GM12878 (cell line): Measurements from ENCODE around the gene CCNY. TPM values are rescaled to one million over a fixed set of nuclear protein-coding genes. Genes with fewer than 3 reads are reported as not detected.

Experiments used
- ATAC-seq: fragments of 200-7000 bp; cut with Tn5 transposase; 3 replicates; pipeline ENCODE4 v1.9.1; 2020; ENCODE audit warnings: mild to moderate bottlenecking, moderate library complexity
- BruUV-seq: library from RNA; stranded (reverse); fragments of 400-500 nt; replicated peaks from 2 replicates; lab custom pipeline; 2021; lab: Mats Ljungman, UMichigan
- CTCF ChIA-PET: fragments of 300-600 bp; sonication (Branson Sonifier 250); formaldehyde crosslinking; extraction: SDS; loops from one replicate; lab custom pipeline; 2021; ENCODE audit warnings: inconsistent platforms; lab: Yijun Ruan, JAX
- POLR2A ChIA-PET: fragments of 350-600 bp; formaldehyde crosslinking; extraction: SDS; loops from one replicate; lab custom pipeline; 2021; ENCODE audit warnings: inconsistent platforms; lab: Charles Lee
- RAD21 ChIA-PET: fragments of 300-600 bp; sonication (Branson Sonifier 250); formaldehyde crosslinking; loops from one replicate; lab custom pipeline; 2023; ENCODE audit warnings: antibody characterized with exemption; ENCODE audit not compliant: unreplicated experiment; lab: Charles Lee
- SMC1A ChIA-PET: fragments of 300-600 bp; sonication (Branson Sonifier 250); formaldehyde crosslinking; loops from one replicate; lab custom pipeline; 2023; ENCODE audit not compliant: unreplicated experiment, uncharacterized antibody; lab: Charles Lee
- DNase-seq: peaks from one replicate; pipeline ENCODE4 v3.0.0-alpha.2; 2011; ENCODE audit warnings: low read depth, low spot score
- FAIRE-seq: peaks from 3 replicates; lab custom pipeline; 2011; peaks lifted over from hg19 to GRCh38; lab: Jason Lieb, UNC
- H2AFZ ChIP-seq: 2 replicates; pipeline ENCODE4 v1.6.0; 2011; ENCODE audit warnings: low read depth, low read length, control low read depth; ENCODE audit not compliant: control insufficient read depth
- H3K27ac ChIP-seq: 2 replicates; pipeline ENCODE4 v1.5.1; 2011; ENCODE audit warnings: control low read depth; ENCODE audit not compliant: control insufficient read depth, insufficient read depth
- H3K27me3 ChIP-seq, 2 experiments: replicated peaks in 1 of 2; 2 replicates each; pipeline versions ENCODE4 v1.6.0 to v1.6.1; 2011; ENCODE audit warnings: low read length in 1 of 2; ENCODE audit not compliant: control insufficient read depth in 2 of 2, insufficient read depth in 2 of 2
- H3K36me3 ChIP-seq, 2 experiments: 2 replicates each; pipeline ENCODE4 v1.5.1; 2011; ENCODE audit warnings: low read length in 1 of 2; ENCODE audit not compliant: control insufficient read depth in 2 of 2, insufficient read depth in 2 of 2
- H3K4me1 ChIP-seq: 2 replicates; pipeline ENCODE4 v1.6.1; 2011; ENCODE audit warnings: mild to moderate bottlenecking, low read length, moderate library complexity, mixed read lengths; ENCODE audit not compliant: control insufficient read depth, insufficient read depth
- H3K4me2 ChIP-seq: 2 replicates; pipeline ENCODE4 v1.6.0; 2011; ENCODE audit warnings: control low read depth; ENCODE audit not compliant: control insufficient read depth, insufficient read depth
- H3K4me3 ChIP-seq: fragments of 200-600 bp; sonication (generic); 2 replicates; pipeline ENCODE4 v1.5.1; 2016
- H3K79me2 ChIP-seq: 2 replicates; pipeline ENCODE4 v1.6.0; 2011; ENCODE audit warnings: low read length; ENCODE audit not compliant: control insufficient read depth, insufficient read depth
- H3K9ac ChIP-seq: 2 replicates; pipeline ENCODE4 v1.8.0; 2011; ENCODE audit warnings: low read length, control low read depth, mixed read lengths; ENCODE audit not compliant: control insufficient read depth, insufficient read depth
- H3K9me3 ChIP-seq: replicated peaks from 3 replicates; pipeline ENCODE4 v1.5.1; 2011; ENCODE audit warnings: mild to moderate bottlenecking, low read length; ENCODE audit not compliant: control insufficient read depth, insufficient read depth
- H4K20me1 ChIP-seq: 2 replicates; pipeline ENCODE4 v1.6.0; 2011; ENCODE audit not compliant: control insufficient read depth, insufficient read depth
- BRCA1 ChIP-seq: IDR thresholded peaks from 2 replicates; pipeline ENCODE4 v1.6.1; 2011; ENCODE audit warnings: low read depth, low read length, improper control_type of control experiment
- KDM1A ChIP-seq: fragments of 200-600 bp; sonication (generic); IDR thresholded peaks from 2 replicates; pipeline ENCODE4 v1.6.1; 2016; ENCODE audit warnings: borderline replicate concordance
- LARP7 ChIP-seq: fragments of 450-650 bp; IDR thresholded peaks from 2 replicates; pipeline ENCODE4 v1.6.1; 2017; ENCODE audit warnings: mild to moderate bottlenecking
- PAX8 ChIP-seq: fragments of 450-650 bp; IDR thresholded peaks from 2 replicates; pipeline ENCODE4 v1.6.1; 2017; ENCODE audit warnings: mild to moderate bottlenecking, moderate library complexity
- POLR2AphosphoS5 ChIP-seq: IDR thresholded peaks from 2 replicates; pipeline ENCODE4 v1.6.1; 2011; ENCODE audit warnings: mild to moderate bottlenecking, low read length, inconsistent platforms
- SRF ChIP-seq, 2 experiments: IDR thresholded peaks; 2 replicates each; pipeline ENCODE4 v1.6.1; 2011; ENCODE audit warnings: low read depth in 2 of 2, low read length in 2 of 2, mild to moderate bottlenecking in 1 of 2, moderate library complexity in 1 of 2
- TBL1XR1 ChIP-seq: IDR thresholded peaks from 2 replicates; pipeline ENCODE4 v1.6.1; 2012; ENCODE audit warnings: low read depth, low read length, improper control_type of control experiment
- ZNF274 ChIP-seq: IDR thresholded peaks from one replicate; pipeline ENCODE4 v1.8.0; 2011; ENCODE audit not compliant: insufficient read length, insufficient read depth
- WGBS: methylation state at CpG from one replicate; pipeline ENCODE4 v1.1.6; 2016; ENCODE audit warnings: low lambda C conversion rate; ENCODE audit not compliant: insufficient replicate concordance, insufficient coverage; ENCODE audit errors: missing lambda C conversion rate; 5-methylcytosine and 5-hydroxymethylcytosine counted together
- in situ Hi-C: fragments of 300-500 bp; cut with MboI; formaldehyde crosslinking; loops from 9 replicates; pipeline ENCODE4 v1.14.3; 2018; ENCODE audit warnings: mixed read lengths
- intact Hi-C: fragments of 100-400 bp; cut with micrococcal nuclease; formaldehyde crosslinking; loops from one replicate; pipeline ENCODE4 v1.14.2; 2022; ENCODE audit not compliant: unreplicated experiment
- polyA plus RNA-seq, 11 experiments: library from polyadenylated mRNA; depleted of rRNA in 4 of 11; unstranded in 6 of 11; stranded (reverse) in 5 of 11; fragments of >200 nt; fragmentation: Nextera tagmentation in 4 of 11; fragmentation: Illumina TruSeq in 1 of 11; extraction: Ambion mirVana in 4 of 11; extraction: Trizol in 1 of 11; gene quantifications; 1 replicate in 1 of 11; 2 replicates in 10 of 11; pipeline versions ENCODE4 v1.2.1 to v1.2.3, GENCODE V29; 2011 to 2016; ENCODE audit warnings: inconsistent platforms in 2 of 11, missing spikeins in 2 of 11, low read depth in 1 of 11
- total RNA-seq, 4 experiments: library from RNA; depleted of rRNA in 3 of 4; stranded (reverse); fragments of >200 nt in 3 of 4; fragmentation: Illumina TruSeq in 1 of 4; extraction: Trizol in 1 of 4; gene quantifications; 2 replicates each; pipeline versions ENCODE4 v1.2.1 to v1.2.3, GENCODE V29; 2013 to 2021
- TF ChIP-seq, protein P1 (sequence below): IDR thresholded peaks from 2 replicates; pipeline ENCODE4 v1.6.1; 2011; ENCODE audit warnings: low read depth, low read length, improper control_type of control experiment, borderline replicate concordance
- TF ChIP-seq, protein P2 (sequence below): fragments of 450-650 bp; IDR thresholded peaks from 2 replicates; pipeline ENCODE4 v1.6.1; 2017; ENCODE audit warnings: mild to moderate bottlenecking, moderate library complexity
- TF ChIP-seq, protein P3 (sequence below): IDR thresholded peaks from 2 replicates; pipeline ENCODE4 v1.6.1; 2011; ENCODE audit warnings: mild to moderate bottlenecking, low read depth, low read length, moderate library complexity; ENCODE audit not compliant: insufficient replicate concordance

Gene CCNY
- total and polyA plus RNA-seq, 10 of the 15 experiments (the other 5 are each of a cell fraction or from before 2014, with no cell fraction given): 3.6 to 50.0 (median 26.1) TPM

DNA sequence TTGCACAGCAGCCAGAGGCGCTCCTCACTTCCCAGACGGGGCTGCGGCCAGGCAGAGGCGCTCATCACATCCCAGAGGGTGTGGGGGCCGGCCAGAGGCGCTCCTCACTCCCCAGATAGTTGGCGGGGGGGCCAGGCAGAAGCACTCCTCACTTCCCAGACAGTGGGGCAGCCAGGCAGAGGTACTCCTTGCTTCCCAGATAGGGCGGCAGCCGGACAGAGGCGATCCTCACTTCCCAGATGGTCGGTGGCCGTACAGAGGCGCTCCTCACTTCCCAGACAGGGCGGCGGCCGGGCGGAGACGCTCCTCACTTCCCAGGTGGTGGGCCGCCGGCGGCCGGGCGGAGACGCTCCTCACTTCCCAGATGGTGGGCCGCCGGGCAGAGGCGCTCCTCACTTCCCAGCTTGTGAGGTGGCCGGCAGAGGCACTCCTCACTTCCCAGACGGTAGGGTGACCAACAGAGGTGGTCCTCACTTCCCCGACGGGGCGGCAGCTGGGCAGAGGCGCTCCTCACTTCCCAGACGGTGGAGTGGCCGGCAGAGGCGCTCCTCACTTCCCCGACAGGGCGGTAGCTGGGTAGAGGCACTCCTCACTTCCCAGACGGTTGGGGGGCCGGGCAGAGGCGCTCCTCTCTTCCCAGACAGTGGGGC is 26.5 kb downstream of the CCNY start:
- H3K9ac ChIP-seq: no peak overlapping the region
- RAD21 ChIA-PET: no interaction called here
- H3K9me3 ChIP-seq: no peaks in the 10 kb centered on the region
- POLR2A ChIA-PET: no interaction called here
- no peak overlapping the region for H3K27ac ChIP-seq
- FAIRE-seq: no peak
- in situ Hi-C loops (no loop called here), intact Hi-C loops (no loop called here)
- no peaks in the 10 kb centered on the region for H4K20me1 ChIP-seq
- 96% methylated on average over 39 of the region's 41 CpGs for WGBS
- ATAC-seq: no peak
- H3K79me2 ChIP-seq: peaks cover 22% of the 10 kb centered on the region
- BruUV-seq: no TSS peak
- H3K4me2 ChIP-seq: no peak overlapping the region
- SMC1A ChIA-PET: no interaction called here
- H2AFZ ChIP-seq: no peak overlapping the region
- H3K27me3 ChIP-seq: no peaks in the 10 kb centered on the region
- TF ChIP-seq POLR2AphosphoS5 (no peak), ZNF274 (no peak), PAX8 (no peak), KDM1A (no peak)
- TF ChIP-seq, protein P1, sequence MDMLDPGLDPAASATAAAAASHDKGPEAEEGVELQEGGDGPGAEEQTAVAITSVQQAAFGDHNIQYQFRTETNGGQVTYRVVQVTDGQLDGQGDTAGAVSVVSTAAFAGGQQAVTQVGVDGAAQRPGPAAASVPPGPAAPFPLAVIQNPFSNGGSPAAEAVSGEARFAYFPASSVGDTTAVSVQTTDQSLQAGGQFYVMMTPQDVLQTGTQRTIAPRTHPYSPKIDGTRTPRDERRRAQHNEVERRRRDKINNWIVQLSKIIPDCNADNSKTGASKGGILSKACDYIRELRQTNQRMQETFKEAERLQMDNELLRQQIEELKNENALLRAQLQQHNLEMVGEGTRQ: no peak
- TF ChIP-seq, all 136 proteins: peak for 0
- no peak for DNase-seq
- H3K36me3 ChIP-seq: no peaks in the 10 kb centered on the region
- H3K4me1 ChIP-seq: no peaks in the 10 kb centered on the region; the same call in 1 of the 2 replicates
- H3K4me3 ChIP-seq: no peak overlapping the region
- CTCF ChIA-PET: no interaction called here

DNA sequence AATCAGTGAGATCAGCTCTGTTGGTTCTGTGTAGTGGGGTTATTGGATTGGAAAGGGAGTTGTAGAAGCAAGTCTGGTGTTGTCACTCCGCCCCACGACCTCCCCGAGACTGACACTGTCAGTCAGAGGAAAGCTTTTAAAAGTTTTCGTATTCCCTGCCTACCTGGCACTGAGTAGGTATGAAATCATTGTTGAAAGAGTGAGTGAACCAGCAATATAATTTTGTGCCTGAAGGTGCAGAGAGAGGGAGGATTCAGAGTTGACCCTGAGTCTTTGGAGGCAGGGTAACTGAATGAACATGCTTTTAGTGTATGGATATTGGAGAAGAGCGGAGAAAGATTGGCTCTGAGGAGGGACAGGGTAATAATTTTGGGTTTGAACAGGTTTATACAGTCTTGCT is 27.3 kb downstream of the CCNY start:
- FAIRE-seq (no peak), ATAC-seq (no peak), DNase-seq (no peak)
- no peak overlapping the region for H3K27ac ChIP-seq
- in situ Hi-C loops (no loop called here), intact Hi-C loops (no loop called here)
- no peaks in the 10 kb centered on the region for H3K4me1 ChIP-seq
- no peak overlapping the region for H2AFZ ChIP-seq
- H3K9me3 ChIP-seq: no peaks in the 10 kb centered on the region
- BruUV-seq: no TSS peak
- no peak overlapping the region for H3K9ac ChIP-seq
- H3K36me3 ChIP-seq: no peaks in the 10 kb centered on the region
- SMC1A ChIA-PET: interaction anchor here (4.3 kb wide), 1 partner anchor 10 kb away, joined by 39 read pairs; no protein-coding TSS in a partner anchor
- WGBS: 100% methylated on average over 5 of the region's 5 CpGs
- peaks cover 15% of the 10 kb centered on the region for H3K79me2 ChIP-seq
- no peaks in the 10 kb centered on the region for H4K20me1 ChIP-seq
- no peak overlapping the region for H3K4me2 ChIP-seq
- POLR2A ChIA-PET: no interaction called here
- H3K27me3 ChIP-seq: no peaks in the 10 kb centered on the region
- CTCF ChIA-PET: no interaction called here
- RAD21 ChIA-PET: no interaction called here
- no peak overlapping the region for H3K4me3 ChIP-seq
- no peak for TF ChIP-seq BRCA1
- TF ChIP-seq, protein P2, sequence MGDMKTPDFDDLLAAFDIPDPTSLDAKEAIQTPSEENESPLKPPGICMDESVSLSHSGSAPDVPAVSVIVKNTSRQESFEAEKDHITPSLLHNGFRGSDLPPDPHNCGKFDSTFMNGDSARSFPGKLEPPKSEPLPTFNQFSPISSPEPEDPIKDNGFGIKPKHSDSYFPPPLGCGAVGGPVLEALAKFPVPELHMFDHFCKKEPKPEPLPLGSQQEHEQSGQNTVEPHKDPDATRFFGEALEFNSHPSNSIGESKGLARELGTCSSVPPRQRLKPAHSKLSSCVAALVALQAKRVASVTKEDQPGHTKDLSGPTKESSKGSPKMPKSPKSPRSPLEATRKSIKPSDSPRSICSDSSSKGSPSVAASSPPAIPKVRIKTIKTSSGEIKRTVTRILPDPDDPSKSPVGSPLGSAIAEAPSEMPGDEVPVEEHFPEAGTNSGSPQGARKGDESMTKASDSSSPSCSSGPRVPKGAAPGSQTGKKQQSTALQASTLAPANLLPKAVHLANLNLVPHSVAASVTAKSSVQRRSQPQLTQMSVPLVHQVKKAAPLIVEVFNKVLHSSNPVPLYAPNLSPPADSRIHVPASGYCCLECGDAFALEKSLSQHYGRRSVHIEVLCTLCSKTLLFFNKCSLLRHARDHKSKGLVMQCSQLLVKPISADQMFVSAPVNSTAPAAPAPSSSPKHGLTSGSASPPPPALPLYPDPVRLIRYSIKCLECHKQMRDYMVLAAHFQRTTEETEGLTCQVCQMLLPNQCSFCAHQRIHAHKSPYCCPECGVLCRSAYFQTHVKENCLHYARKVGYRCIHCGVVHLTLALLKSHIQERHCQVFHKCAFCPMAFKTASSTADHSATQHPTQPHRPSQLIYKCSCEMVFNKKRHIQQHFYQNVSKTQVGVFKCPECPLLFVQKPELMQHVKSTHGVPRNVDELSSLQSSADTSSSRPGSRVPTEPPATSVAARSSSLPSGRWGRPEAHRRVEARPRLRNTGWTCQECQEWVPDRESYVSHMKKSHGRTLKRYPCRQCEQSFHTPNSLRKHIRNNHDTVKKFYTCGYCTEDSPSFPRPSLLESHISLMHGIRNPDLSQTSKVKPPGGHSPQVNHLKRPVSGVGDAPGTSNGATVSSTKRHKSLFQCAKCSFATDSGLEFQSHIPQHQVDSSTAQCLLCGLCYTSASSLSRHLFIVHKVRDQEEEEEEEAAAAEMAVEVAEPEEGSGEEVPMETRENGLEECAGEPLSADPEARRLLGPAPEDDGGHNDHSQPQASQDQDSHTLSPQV: no peak
- TF ChIP-seq, protein P3, sequence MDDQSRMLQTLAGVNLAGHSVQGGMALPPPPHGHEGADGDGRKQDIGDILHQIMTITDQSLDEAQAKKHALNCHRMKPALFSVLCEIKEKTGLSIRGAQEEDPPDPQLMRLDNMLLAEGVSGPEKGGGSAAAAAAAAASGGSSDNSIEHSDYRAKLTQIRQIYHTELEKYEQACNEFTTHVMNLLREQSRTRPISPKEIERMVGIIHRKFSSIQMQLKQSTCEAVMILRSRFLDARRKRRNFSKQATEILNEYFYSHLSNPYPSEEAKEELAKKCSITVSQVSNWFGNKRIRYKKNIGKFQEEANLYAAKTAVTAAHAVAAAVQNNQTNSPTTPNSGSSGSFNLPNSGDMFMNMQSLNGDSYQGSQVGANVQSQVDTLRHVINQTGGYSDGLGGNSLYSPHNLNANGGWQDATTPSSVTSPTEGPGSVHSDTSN: no peak
- TF ChIP-seq TBL1XR1: no peak
- no peak for TF ChIP-seq SRF (IDR thresholded peaks at IDR 0.05; ENCODE audit: low read depth in 2 of 2, low read length in 2 of 2)
- no peak for TF ChIP-seq LARP7
